Upper lobe of left lung (tissue), 6 donors: ENCODE data around the gene ACOXL. TPM values are rescaled to one million over a fixed set of nuclear protein-coding genes. Genes with fewer than 3 reads are reported as not detected.
A peak's percentile ranks its signal among the peaks of the same experiment; 100 is the strongest.

Experiments used
- ATAC-seq, 2 donors: fragments of 200-7000 bp; cut with Tn5 transposase; one replicate each; pipeline ENCODE4 v1.9.1; 2022; ENCODE audit warnings: mild to moderate bottlenecking in 2 of 2, moderate library complexity in 2 of 2; ENCODE audit not compliant: low FRiP score in 2 of 2
- DNase-seq, 2 donors: peaks; one replicate each; pipeline ENCODE4 v3.0.0-alpha.2; 2019 to 2020
- H3K27ac ChIP-seq, 4 donors: fragments of 200-600 bp; sonication (generic); one replicate each; pipeline ENCODE4 v1.5.1; 2016 to 2019
- H3K27me3 ChIP-seq, 4 donors: fragments of 200-600 bp; sonication (generic); one replicate each; pipeline ENCODE4 v1.5.1; 2017 to 2019
- H3K36me3 ChIP-seq, 4 donors: fragments of 200-600 bp; sonication (generic); one replicate each; pipeline ENCODE4 v1.5.1; 2016 to 2019
- H3K4me1 ChIP-seq, 4 donors: fragments of 200-600 bp; sonication (generic); one replicate each; pipeline ENCODE4 v1.5.1; 2018 to 2019
- H3K4me3 ChIP-seq, 4 donors: fragments of 200-600 bp; sonication (generic); one replicate each; pipeline ENCODE4 v1.5.1; 2017 to 2019; ENCODE audit warnings: mild to moderate bottlenecking in 2 of 4, moderate library complexity in 1 of 4
- H3K9me3 ChIP-seq, 4 donors: fragments of 200-600 bp; sonication (generic); one replicate each; pipeline ENCODE4 v1.5.1; 2018 to 2019
- CTCF ChIP-seq, 6 experiments: fragments of 450-650 bp in 4 of 6; fragments of 200-600 bp in 2 of 6; sonication (generic) in 2 of 6; IDR thresholded peaks; one replicate each; pipeline ENCODE4 v1.5.1; 2016 to 2019; ENCODE audit warnings: antibody characterized with exemption in 6 of 6
- EP300 ChIP-seq, 4 donors: sonication (generic); formaldehyde crosslinking; IDR thresholded peaks; one replicate each; pipeline ENCODE4 v1.5.1; 2017; ENCODE audit warnings: antibody characterized with exemption in 4 of 4, control low read depth in 2 of 4
- POLR2A ChIP-seq, 4 donors: fragments of 450-650 bp; IDR thresholded peaks; one replicate each; pipeline ENCODE4 v1.5.1; 2016 to 2017; ENCODE audit warnings: antibody characterized with exemption in 4 of 4, mild to moderate bottlenecking in 2 of 4
- POLR2AphosphoS5 ChIP-seq, 2 donors: sonication (generic); formaldehyde crosslinking; IDR thresholded peaks; one replicate each; pipeline ENCODE4 v1.5.1; 2017; ENCODE audit warnings: antibody characterized with exemption in 2 of 2
- WGBS, 2 donors: methylation state at CpG; one replicate each; pipeline ENCODE4 v1.1.5; 2017 to 2018; 5-methylcytosine and 5-hydroxymethylcytosine counted together
- total RNA-seq, 6 donors: library from RNA; depleted of rRNA in 4 of 6; stranded (reverse); fragments of >200 nt in 4 of 6; gene quantifications; one replicate each; pipeline versions ENCODE4 v1.1.0 to v1.2.1, GENCODE V29; 2016 to 2021
- donor health status: DM: no; HTN: no; CAD: no; lungs with moderate emphysema.
- donor health status: DM: no; HTN: yes; CAD: no; lungs with severe emphysema.

ACOXL gene
- total RNA-seq, 6 donors from 2014 or later: 30.2 to 128 (median 38.0) TPM

- 95 to 96% methylated on average over 4 of the region's 4 CpGs for WGBS, 2 donors
- Histone ChIP-seq H3K4me3 (no peak overlapping the region), H3K36me3 (no peaks in the 10 kb centered on the region), H3K27ac (no peak overlapping the region), H3K27me3 (no peaks in the 10 kb centered on the region), H3K9me3 (no peaks in the 10 kb centered on the region), H3K4me1 (peaks cover 0 to 4% (median 2%) of the 10 kb centered on the region in 4 donors)
- no peak for ATAC-seq
- no peak for TF ChIP-seq CTCF (IDR thresholded peaks at IDR 0.05)
- no peak for TF ChIP-seq POLR2A (IDR thresholded peaks at IDR 0.05)
- TF ChIP-seq EP300 (IDR thresholded peaks at IDR 0.05): no peak
- no peak for TF ChIP-seq POLR2AphosphoS5 (IDR thresholded peaks at IDR 0.05)
- DNase-seq: no peak
These were observed 292.1 kb downstream of the ACOXL start for GRCh38 chr2:111024496-111024895.

GRCh38 chr2:111025288-111025687 is 292.9 kb downstream of the ACOXL start:
- DNase-seq (no peak), ATAC-seq (no peak)
- Histone ChIP-seq H3K36me3 (no peaks in the 10 kb centered on the region), H3K4me1 (peaks cover 3 to 11% (median 8%) of the 10 kb centered on the region in 4 donors), H3K9me3 (no peaks in the 10 kb centered on the region), H3K27me3 (no peaks in the 10 kb centered on the region), H3K4me3 (no peak overlapping the region), H3K27ac (no peak overlapping the region)
- no peak for TF ChIP-seq POLR2AphosphoS5 (IDR thresholded peaks at IDR 0.05)
- TF ChIP-seq EP300 (IDR thresholded peaks at IDR 0.05): no peak
- no peak for TF ChIP-seq POLR2A (IDR thresholded peaks at IDR 0.05)
- TF ChIP-seq CTCF (IDR thresholded peaks at IDR 0.05): no peak
- WGBS, 2 donors: 71 to 72% methylated on average over 4 of the region's 4 CpGs

GRCh38 chr2:111028720-111029119 is 296.3 kb downstream of the ACOXL start:
- TF ChIP-seq POLR2A (IDR thresholded peaks at IDR 0.05): no peak
- TF ChIP-seq CTCF (IDR thresholded peaks at IDR 0.05): no peak
- TF ChIP-seq EP300 (IDR thresholded peaks at IDR 0.05): no peak
- H3K27me3 ChIP-seq: no peaks in the 10 kb centered on the region
- H3K9me3 ChIP-seq: no peaks in the 10 kb centered on the region
- H3K36me3 ChIP-seq: no peaks in the 10 kb centered on the region
- H3K4me3 ChIP-seq: no peak overlapping the region
- no peak overlapping the region for H3K27ac ChIP-seq
- DNase-seq: no peak
- ATAC-seq: no peak
- H3K4me1 ChIP-seq: peaks cover 14 to 36% (median 28%) of the 10 kb centered on the region in 4 donors

- TF ChIP-seq POLR2A (IDR thresholded peaks at IDR 0.05) (no peak), EP300 (IDR thresholded peaks at IDR 0.05) (no peak), POLR2AphosphoS5 (IDR thresholded peaks at IDR 0.05) (no peak), CTCF (IDR thresholded peaks at IDR 0.05) (no peak)
- DNase-seq: peak in 1 of 2 donors; percentile 69
- Histone ChIP-seq H3K27me3 (no peaks in the 10 kb centered on the region), H3K9me3 (no peaks in the 10 kb centered on the region), H3K27ac (no peak overlapping the region), H3K36me3 (no peaks in the 10 kb centered on the region), H3K4me3 (no peak overlapping the region), H3K4me1 (peaks cover 14 to 36% (median 28%) of the 10 kb centered on the region in 4 donors)
- no peak for ATAC-seq
- 46 to 55% methylated on average over 7 of the region's 7 CpGs for WGBS, 2 donors
These were observed 297.0 kb downstream of the ACOXL start for GRCh38 chr2:111029181-111029927.
